A549 (cell line): ENCODE measurements around the gene SEMA4D.

Experiments used
- BCL3 ChIP-seq: fragments of >200 bp; sonication (Bioruptor Twin); formaldehyde crosslinking; IDR thresholded peaks from 3 replicates; pipeline ENCODE4 v1.6.1; 2016
- BHLHE40 ChIP-seq: IDR thresholded peaks from 2 replicates; pipeline ENCODE4 v1.6.1; 2012; ENCODE audit warnings: low read depth, low read length, inconsistent platforms
- CBX2 ChIP-seq: fragments of 200-600 bp; sonication (generic); IDR thresholded peaks from 2 replicates; pipeline ENCODE4 v1.6.1; 2016; ENCODE audit warnings: low read depth, mild to moderate bottlenecking, borderline replicate concordance
- CTCF ChIP-seq: fragments of >200 bp; sonication (Bioruptor Twin); formaldehyde crosslinking; IDR thresholded peaks from 3 replicates; pipeline ENCODE4 v1.5.1; 2016
- EHMT2 ChIP-seq: fragments of 200-600 bp; sonication (generic); IDR thresholded peaks from 2 replicates; pipeline ENCODE4 v1.6.1; 2016; ENCODE audit warnings: antibody characterized with exemption, low read depth, mild to moderate bottlenecking, moderate library complexity
- EP300 ChIP-seq, 2 experiments: fragments of >200 bp; sonication (Bioruptor Twin); formaldehyde crosslinking; IDR thresholded peaks; 2 replicates in 1 of 2; 3 replicates in 1 of 2; pipeline ENCODE4 v1.6.1; 2016 to 2017
- HOXB5 ChIP-seq: fragments of 250-450 bp; sonication (Bioruptor Pico); IDR thresholded peaks from 2 replicates; pipeline ENCODE4 v1.5.0; 2020; ENCODE audit warnings: mild to moderate bottlenecking, moderate library complexity
- JUNB ChIP-seq: fragments of >200 bp; sonication (Bioruptor Twin); formaldehyde crosslinking; IDR thresholded peaks from 2 replicates; pipeline ENCODE4 v1.6.1; 2016
- KDM5A ChIP-seq: fragments of 200-600 bp; sonication (generic); IDR thresholded peaks from 2 replicates; pipeline ENCODE4 v1.6.1; 2016; ENCODE audit warnings: antibody characterized with exemption, mild to moderate bottlenecking
- MAX ChIP-seq: IDR thresholded peaks from 2 replicates; pipeline ENCODE4 v1.6.1; 2012
- POLR2A ChIP-seq: IDR thresholded peaks from 2 replicates; pipeline ENCODE4 v1.6.1; 2012; ENCODE audit warnings: mild to moderate bottlenecking, low read length
- REST ChIP-seq: fragments of 200-600 bp; sonication (generic); IDR thresholded peaks from 2 replicates; pipeline ENCODE4 v1.6.1; 2016; ENCODE audit warnings: antibody characterized with exemption, mild to moderate bottlenecking, moderate library complexity
- SREBF2 ChIP-seq: fragments of 450-650 bp; IDR thresholded peaks from 2 replicates; pipeline ENCODE4 v1.6.1; 2014; ENCODE audit warnings: mild to moderate bottlenecking, moderate library complexity
- TP53 ChIP-seq: fragments of 250-450 bp; sonication (Bioruptor Pico); IDR thresholded peaks from 2 replicates; pipeline ENCODE4 v1.5.0; 2021; ENCODE audit warnings: mild to moderate bottlenecking, moderate library complexity

GRCh38 chr9:89518466-89519365 is 20.8 kb upstream of the SEMA4D start:
- TF ChIP-seq CTCF (no peak), MAX (no peak), EP300 (IDR thresholded peaks at IDR 0.05) (no peak), HOXB5 (CRISPR knock-in tag) (no peak), TP53 (CRISPR knock-in tag) (no peak), SREBF2 (no peak), REST (no peak), JUNB (no peak), KDM5A (no peak), EHMT2 (no peak), POLR2A (no peak), BCL3 (no peak), BHLHE40 (no peak), CBX2 (no peak)
